GM12878 (cell line): ENCODE data around the gene CHD6. TPM values are rescaled to one million over a fixed set of nuclear protein-coding genes. Genes with fewer than 3 reads are reported as not detected.

Experiments used
- ATAC-seq: fragments of 200-7000 bp; cut with Tn5 transposase; 3 replicates; pipeline ENCODE4 v1.9.1; 2020; ENCODE audit warnings: mild to moderate bottlenecking, moderate library complexity
- BruUV-seq: library from RNA; stranded (reverse); fragments of 400-500 nt; replicated peaks from 2 replicates; lab custom pipeline; 2021; lab: Mats Ljungman, UMichigan
- CTCF ChIA-PET: fragments of 300-600 bp; sonication (Branson Sonifier 250); formaldehyde crosslinking; extraction: SDS; loops from one replicate; lab custom pipeline; 2021; ENCODE audit warnings: inconsistent platforms; lab: Yijun Ruan, JAX
- POLR2A ChIA-PET: fragments of 350-600 bp; formaldehyde crosslinking; extraction: SDS; loops from one replicate; lab custom pipeline; 2021; ENCODE audit warnings: inconsistent platforms; lab: Charles Lee
- RAD21 ChIA-PET: fragments of 300-600 bp; sonication (Branson Sonifier 250); formaldehyde crosslinking; loops from one replicate; lab custom pipeline; 2023; ENCODE audit warnings: antibody characterized with exemption; ENCODE audit not compliant: unreplicated experiment; lab: Charles Lee
- SMC1A ChIA-PET: fragments of 300-600 bp; sonication (Branson Sonifier 250); formaldehyde crosslinking; loops from one replicate; lab custom pipeline; 2023; ENCODE audit not compliant: unreplicated experiment, uncharacterized antibody; lab: Charles Lee
- DNase-seq: peaks from one replicate; pipeline ENCODE4 v3.0.0-alpha.2; 2011; ENCODE audit warnings: low read depth, low spot score
- FAIRE-seq: peaks from 3 replicates; lab custom pipeline; 2011; peaks lifted over from hg19 to GRCh38; lab: Jason Lieb, UNC
- H2AFZ ChIP-seq: 2 replicates; pipeline ENCODE4 v1.6.0; 2011; ENCODE audit warnings: low read depth, low read length, control low read depth; ENCODE audit not compliant: control insufficient read depth
- H3K27ac ChIP-seq: 2 replicates; pipeline ENCODE4 v1.5.1; 2011; ENCODE audit warnings: control low read depth; ENCODE audit not compliant: control insufficient read depth, insufficient read depth
- H3K27me3 ChIP-seq, 2 experiments: replicated peaks in 1 of 2; 2 replicates each; pipeline versions ENCODE4 v1.6.0 to v1.6.1; 2011; ENCODE audit warnings: low read length in 1 of 2; ENCODE audit not compliant: control insufficient read depth in 2 of 2, insufficient read depth in 2 of 2
- H3K36me3 ChIP-seq, 2 experiments: 2 replicates each; pipeline ENCODE4 v1.5.1; 2011; ENCODE audit warnings: low read length in 1 of 2; ENCODE audit not compliant: control insufficient read depth in 2 of 2, insufficient read depth in 2 of 2
- H3K4me1 ChIP-seq: 2 replicates; pipeline ENCODE4 v1.6.1; 2011; ENCODE audit warnings: mild to moderate bottlenecking, low read length, moderate library complexity, mixed read lengths; ENCODE audit not compliant: control insufficient read depth, insufficient read depth
- H3K4me2 ChIP-seq: 2 replicates; pipeline ENCODE4 v1.6.0; 2011; ENCODE audit warnings: control low read depth; ENCODE audit not compliant: control insufficient read depth, insufficient read depth
- H3K4me3 ChIP-seq: fragments of 200-600 bp; sonication (generic); 2 replicates; pipeline ENCODE4 v1.5.1; 2016
- H3K79me2 ChIP-seq: 2 replicates; pipeline ENCODE4 v1.6.0; 2011; ENCODE audit warnings: low read length; ENCODE audit not compliant: control insufficient read depth, insufficient read depth
- H3K9ac ChIP-seq: 2 replicates; pipeline ENCODE4 v1.8.0; 2011; ENCODE audit warnings: low read length, control low read depth, mixed read lengths; ENCODE audit not compliant: control insufficient read depth, insufficient read depth
- H3K9me3 ChIP-seq: replicated peaks from 3 replicates; pipeline ENCODE4 v1.5.1; 2011; ENCODE audit warnings: mild to moderate bottlenecking, low read length; ENCODE audit not compliant: control insufficient read depth, insufficient read depth
- H4K20me1 ChIP-seq: 2 replicates; pipeline ENCODE4 v1.6.0; 2011; ENCODE audit not compliant: control insufficient read depth, insufficient read depth
- CBX3 ChIP-seq: fragments of 200-600 bp; sonication (generic); IDR thresholded peaks from 2 replicates; pipeline ENCODE4 v1.6.1; 2016; ENCODE audit warnings: low read depth, borderline replicate concordance
- HDAC2 ChIP-seq: fragments of 200-600 bp; sonication (generic); IDR thresholded peaks from 2 replicates; pipeline ENCODE4 v1.6.1; 2017
- HDAC6 ChIP-seq: fragments of 200-600 bp; sonication (generic); IDR thresholded peaks from one replicate; pipeline ENCODE4 v1.8.0; 2017; ENCODE audit warnings: antibody characterized with exemption; ENCODE audit not compliant: unreplicated experiment
- MYB ChIP-seq: fragments of 150-350 bp; IDR thresholded peaks from 2 replicates; pipeline ENCODE4 v1.6.1; 2014; ENCODE audit warnings: mild to moderate bottlenecking, low read depth, low read length, borderline replicate concordance
- NBN ChIP-seq: fragments of 450-650 bp; IDR thresholded peaks from 2 replicates; pipeline ENCODE4 v1.6.1; 2016
- PAX8 ChIP-seq: fragments of 450-650 bp; IDR thresholded peaks from 2 replicates; pipeline ENCODE4 v1.6.1; 2017; ENCODE audit warnings: mild to moderate bottlenecking, moderate library complexity
- POLR2A ChIP-seq: IDR thresholded peaks from 2 replicates; pipeline ENCODE4 v1.6.1; 2011; ENCODE audit warnings: low read depth, mild to moderate bottlenecking, low read length
- TCF3 ChIP-seq: IDR thresholded peaks from 2 replicates; pipeline ENCODE4 v1.6.1; 2012; ENCODE audit warnings: low read depth, mild to moderate bottlenecking, low read length, borderline replicate concordance; ENCODE audit not compliant: insufficient read depth
- ZBTB33 ChIP-seq: fragments of 450-650 bp; IDR thresholded peaks from 2 replicates; pipeline ENCODE4 v1.6.1; 2017; ENCODE audit warnings: mild to moderate bottlenecking
- ZNF274 ChIP-seq: IDR thresholded peaks from one replicate; pipeline ENCODE4 v1.8.0; 2011; ENCODE audit not compliant: insufficient read length, insufficient read depth
- ZNF687 ChIP-seq: fragments of 450-650 bp; IDR thresholded peaks from 2 replicates; pipeline ENCODE4 v1.6.1; 2017; ENCODE audit warnings: mild to moderate bottlenecking, moderate library complexity
- WGBS: methylation state at CpG from one replicate; pipeline ENCODE4 v1.1.6; 2016; ENCODE audit warnings: low lambda C conversion rate; ENCODE audit not compliant: insufficient replicate concordance, insufficient coverage; ENCODE audit errors: missing lambda C conversion rate; 5-methylcytosine and 5-hydroxymethylcytosine counted together
- in situ Hi-C: fragments of 300-500 bp; cut with MboI; formaldehyde crosslinking; loops from 9 replicates; pipeline ENCODE4 v1.14.3; 2018; ENCODE audit warnings: mixed read lengths
- intact Hi-C: fragments of 100-400 bp; cut with micrococcal nuclease; formaldehyde crosslinking; loops from one replicate; pipeline ENCODE4 v1.14.2; 2022; ENCODE audit not compliant: unreplicated experiment
- polyA plus RNA-seq, 11 experiments: library from polyadenylated mRNA; depleted of rRNA in 4 of 11; unstranded in 6 of 11; stranded (reverse) in 5 of 11; fragments of >200 nt; fragmentation: Nextera tagmentation in 4 of 11; fragmentation: Illumina TruSeq in 1 of 11; extraction: Ambion mirVana in 4 of 11; extraction: Trizol in 1 of 11; gene quantifications; 1 replicate in 1 of 11; 2 replicates in 10 of 11; pipeline versions ENCODE4 v1.2.1 to v1.2.3, GENCODE V29; 2011 to 2016; ENCODE audit warnings: inconsistent platforms in 2 of 11, missing spikeins in 2 of 11, low read depth in 1 of 11
- total RNA-seq, 4 experiments: library from RNA; depleted of rRNA in 3 of 4; stranded (reverse); fragments of >200 nt in 3 of 4; fragmentation: Illumina TruSeq in 1 of 4; extraction: Trizol in 1 of 4; gene quantifications; 2 replicates each; pipeline versions ENCODE4 v1.2.1 to v1.2.3, GENCODE V29; 2013 to 2021

Gene CHD6
- total and polyA plus RNA-seq, 10 of the 15 experiments (the other 5 are each of a cell fraction or from before 2014, with no cell fraction given) = 4.3 to 25.5 (median 17.1) TPM

- BruUV-seq = no TSS peak
- SMC1A ChIA-PET = no interaction called here
- in situ Hi-C loops = no loop called here
These were observed 105.6 kb downstream of the CHD6 start for GRCh38 chr20:41512624-41513023.

More at GRCh38 chr20:41512624-41513023, 105.6 kb downstream of the CHD6 start:
- ChIA-PET POLR2A (no interaction called here), CTCF (interaction anchor here (0.6 kb wide), 1 partner anchor 101 kb away, joined by 4 read pairs; no protein-coding TSS in a partner anchor), RAD21 (no interaction called here)
- no peak overlapping the region for H3K9ac ChIP-seq
- H3K27me3 ChIP-seq = no peaks in the 10 kb centered on the region
- intact Hi-C loops = no loop called here
- no peaks in the 10 kb centered on the region for H3K4me1 ChIP-seq
- 97% methylated on average over 11 of the region's 11 CpGs for WGBS
- peak; percentile 52 for FAIRE-seq
- H2AFZ ChIP-seq = no peak overlapping the region
- no peak overlapping the region for H3K4me3 ChIP-seq
- TF ChIP-seq HDAC6 (no peak), HDAC2 (no peak), ZNF274 (no peak), ZNF687 (no peak), POLR2A (no peak), ZBTB33 (no peak), TCF3 (no peak), MYB (no peak), PAX8 (no peak), CBX3 (no peak), NBN (no peak)
- no peaks in the 10 kb centered on the region for H3K9me3 ChIP-seq
- ATAC-seq = no peak
- no peaks in the 10 kb centered on the region for H4K20me1 ChIP-seq
- peaks cover 3 to 14% of the 10 kb centered on the region in 2 experiments for H3K36me3 ChIP-seq
- no peak overlapping the region for H3K4me2 ChIP-seq
- H3K27ac ChIP-seq = no peak overlapping the region
- H3K79me2 ChIP-seq = no peaks in the 10 kb centered on the region
- DNase-seq = no peak
